Endodermal cell (in vitro differentiated cells): ENCODE data around the gene RTL1. TPM values are rescaled to one million over a fixed set of nuclear protein-coding genes. Genes with fewer than 3 reads are reported as not detected.

Experiments used
- DNase-seq: peaks from one replicate; pipeline ENCODE4 v3.0.0-alpha.2; 2017
- H3K27ac ChIP-seq: 2 replicates; pipeline ENCODE4 v1.5.1; 2013; ENCODE audit warnings: mild to moderate bottlenecking, low read depth, low read length, moderate library complexity
- H3K27me3 ChIP-seq: 2 replicates; pipeline ENCODE4 v1.6.1; 2013; ENCODE audit warnings: mild to moderate bottlenecking, low read length, moderate library complexity; ENCODE audit not compliant: insufficient read depth, control insufficient read depth, poor library complexity, severe bottlenecking
- H3K36me3 ChIP-seq: 2 replicates; pipeline ENCODE4 v1.7.0; 2013; ENCODE audit warnings: mild to moderate bottlenecking, low read length, moderate library complexity; ENCODE audit not compliant: control insufficient read depth, insufficient read depth
- H3K4me1 ChIP-seq: one replicate; pipeline ENCODE4 v1.7.0; 2013; ENCODE audit warnings: low read length; ENCODE audit not compliant: control insufficient read depth, insufficient read depth
- H3K4me3 ChIP-seq: 2 replicates; pipeline ENCODE4 v1.5.1; 2013; ENCODE audit warnings: mild to moderate bottlenecking, low read length, moderate library complexity
- H3K9ac ChIP-seq: 2 replicates; pipeline ENCODE4 v1.6.1; 2013; ENCODE audit warnings: mild to moderate bottlenecking, low read length, moderate library complexity; ENCODE audit not compliant: poor library complexity, severe bottlenecking; ENCODE audit errors: extremely low read depth
- H3K9me3 ChIP-seq: 2 replicates; pipeline ENCODE4 v1.6.1; 2013; ENCODE audit warnings: mild to moderate bottlenecking, low read length, moderate library complexity; ENCODE audit not compliant: control insufficient read depth
- H3K27ac Mint-ChIP-seq: 2 replicates; pipeline ENCODE4 v1.8.0; 2020; ENCODE audit warnings: mixed read lengths
- H3K27me3 Mint-ChIP-seq: 2 replicates; pipeline ENCODE4 v1.8.0; 2021; ENCODE audit warnings: mild to moderate bottlenecking, mixed read lengths; ENCODE audit not compliant: insufficient read depth
- H3K36me3 Mint-ChIP-seq: 2 replicates; pipeline ENCODE4 v1.8.0; 2020; ENCODE audit warnings: low read depth, mixed read lengths
- H3K4me1 Mint-ChIP-seq: 2 replicates; pipeline ENCODE4 v1.8.0; 2020; ENCODE audit warnings: mixed read lengths
- H3K4me3 Mint-ChIP-seq: 2 replicates; pipeline ENCODE4 v1.8.0; 2020; ENCODE audit warnings: mild to moderate bottlenecking, moderate library complexity, mixed read lengths
- H3K9me3 Mint-ChIP-seq: 2 replicates; pipeline ENCODE4 v1.8.0; 2020; ENCODE audit warnings: mild to moderate bottlenecking, mixed read lengths
- CTCF ChIP-seq: fragments of 200-600 bp; sonication (generic); conservative IDR thresholded peaks from 2 replicates; pipeline ENCODE4 v1.5.0; 2021; ENCODE audit warnings: antibody characterized with exemption, mild to moderate bottlenecking
- WGBS, 2 experiments: methylation state at CpG; one replicate each; pipeline versions ENCODE4 v1.1.5 to v1.1.7; 2013; ENCODE audit warnings: missing lambda C conversion rate in 2 of 2, mixed read lengths in 1 of 2; ENCODE audit not compliant: insufficient coverage in 1 of 2, insufficient read length in 1 of 2; 5-methylcytosine and 5-hydroxymethylcytosine counted together
- total RNA-seq, 2 donors: library from RNA; stranded (reverse); fragmentation: NEBNext Ultra II Directional in 1 of 2; extraction: Animal tissue kit (Norgen Biotek cat#: 25700) in 1 of 2; gene quantifications; 2 replicates in 1 of 2; 3 replicates in 1 of 2; pipeline ENCODE4 v1.2.1, GENCODE V29; 2021

The RTL1 gene
- total RNA-seq, 2 donors from 2014 or later = 0.86 to 2.0 TPM

- Mint-ChIP-seq H3K4me1 (peaks cover 12% of the 10 kb centered on the region), H3K9me3 (no peaks in the 10 kb centered on the region), H3K4me3 (no peak overlapping the region), H3K27me3 (peaks cover 14% of the 10 kb centered on the region), H3K36me3 (no peaks in the 10 kb centered on the region), H3K27ac (no peak overlapping the region)
- no peak for TF ChIP-seq CTCF
- Histone ChIP-seq H3K36me3 (no peaks in the 10 kb centered on the region), H3K9me3 (no peaks in the 10 kb centered on the region), H3K4me3 (no peak overlapping the region), H3K27me3 (peaks cover 13% of the 10 kb centered on the region), H3K27ac (no peak overlapping the region), H3K4me1 (no peaks in the 10 kb centered on the region), H3K9ac (no peak overlapping the region)
- WGBS, 2 experiments = 95 to 98% methylated on average over 4 to 8 of the region's 8 CpGs
- no peak for DNase-seq
Observed at GRCh38 chr14:100858838-100859220, 44.7 kb downstream of the RTL1 start.

- Mint-ChIP-seq H3K27me3 (peaks cover 9% of the 10 kb centered on the region), H3K9me3 (no peaks in the 10 kb centered on the region), H3K4me3 (no peak overlapping the region), H3K4me1 (peaks cover 12% of the 10 kb centered on the region), H3K36me3 (no peaks in the 10 kb centered on the region), H3K27ac (no peak overlapping the region)
- H3K9ac ChIP-seq = no peak overlapping the region
- H3K27me3 ChIP-seq = peaks cover 8% of the 10 kb centered on the region
- TF ChIP-seq CTCF = no peak
- no peaks in the 10 kb centered on the region for H3K4me1 ChIP-seq
- no peaks in the 10 kb centered on the region for H3K9me3 ChIP-seq
- H3K27ac ChIP-seq = no peak overlapping the region
- H3K36me3 ChIP-seq = no peaks in the 10 kb centered on the region
- H3K4me3 ChIP-seq = no peak overlapping the region
- no peak for DNase-seq
- 93 to 94% methylated on average over 8 to 17 of the region's 17 CpGs for WGBS, 2 experiments
Observed at GRCh38 chr14:100857923-100858837, 45.3 kb downstream of the RTL1 start.

GRCh38 chr14:100857233-100857922 is 46.1 kb downstream of the RTL1 start:
- no peaks in the 10 kb centered on the region for H3K9me3 Mint-ChIP-seq
- Histone ChIP-seq H3K9me3 (no peaks in the 10 kb centered on the region), H3K4me1 (no peaks in the 10 kb centered on the region), H3K36me3 (no peaks in the 10 kb centered on the region), H3K4me3 (no peak overlapping the region), H3K27me3 (peaks cover 6% of the 10 kb centered on the region), H3K27ac (no peak overlapping the region), H3K9ac (no peak overlapping the region)
- no peak overlapping the region for H3K27ac Mint-ChIP-seq
- DNase-seq = no peak
- peaks cover 12% of the 10 kb centered on the region for H3K4me1 Mint-ChIP-seq
- no peak overlapping the region for H3K4me3 Mint-ChIP-seq
- TF ChIP-seq CTCF = no peak
- 85 to 89% methylated on average over 8 to 14 of the region's 14 CpGs for WGBS, 2 experiments
- peaks cover 3% of the 10 kb centered on the region for H3K27me3 Mint-ChIP-seq
- no peaks in the 10 kb centered on the region for H3K36me3 Mint-ChIP-seq
